ENCODE data around the gene BCDIN3D. TPM values are rescaled to one million over a fixed set of nuclear protein-coding genes. Genes with fewer than 3 reads are reported as not detected.

BCDIN3D gene
- total RNA-seq, 1 donor from 2014 or later: 3.3 TPM

GRCh38 chr12:49853671-49854070 lies 10.8 kb upstream of the BCDIN3D start:
- H3K27me3 Mint-ChIP-seq (ENCODE audit: low read depth): peaks cover 53% of the 10 kb centered on the region
- H3K4me1 Mint-ChIP-seq (ENCODE audit: low read depth): no peaks in the 10 kb centered on the region
- no peaks in the 10 kb centered on the region for H3K9me3 Mint-ChIP-seq (ENCODE audit: low read depth)
- no peak overlapping the region for H3K27ac Mint-ChIP-seq (ENCODE audit: unreplicated experiment)
- no peak for DNase-seq (ENCODE audit: low spot score)
- TF ChIP-seq CTCF (IDR thresholded peaks at IDR 0.05): no peak
- H3K4me3 Mint-ChIP-seq (ENCODE audit: unreplicated experiment): no peak overlapping the region
- H3K36me3 Mint-ChIP-seq (ENCODE audit: low read depth): no peaks in the 10 kb centered on the region

DNA sequence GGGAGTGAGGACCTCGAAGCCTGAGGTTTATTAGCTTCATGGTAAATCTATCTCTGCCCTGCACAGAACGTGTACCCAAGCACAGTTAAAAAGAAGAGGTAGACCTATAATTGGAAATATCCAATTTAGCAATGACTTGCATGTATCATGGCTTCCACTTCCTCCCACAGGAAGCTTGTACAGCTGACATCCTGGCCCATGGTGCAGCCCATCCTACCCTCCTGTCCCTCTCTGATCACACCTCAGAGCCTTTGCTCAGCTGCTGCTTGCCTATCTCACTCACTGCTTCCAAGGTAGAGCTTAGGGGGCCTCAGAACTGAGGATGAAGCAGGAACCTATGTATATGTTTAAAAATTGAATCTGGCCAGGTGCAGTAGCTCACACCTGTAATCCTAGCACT lies 4.3 kb upstream of the BCDIN3D start:
- Mint-ChIP-seq H3K36me3 (ENCODE audit: low read depth) (no peaks in the 10 kb centered on the region), H3K27me3 (ENCODE audit: low read depth) (peaks cover 30% of the 10 kb centered on the region), H3K4me3 (ENCODE audit: unreplicated experiment) (no peak overlapping the region), H3K9me3 (ENCODE audit: low read depth) (no peaks in the 10 kb centered on the region), H3K27ac (ENCODE audit: unreplicated experiment) (no peak overlapping the region), H3K4me1 (ENCODE audit: low read depth) (peaks cover 7% of the 10 kb centered on the region)
- no peak for TF ChIP-seq CTCF (IDR thresholded peaks at IDR 0.05)
- DNase-seq (ENCODE audit: low spot score): no peak

DNA sequence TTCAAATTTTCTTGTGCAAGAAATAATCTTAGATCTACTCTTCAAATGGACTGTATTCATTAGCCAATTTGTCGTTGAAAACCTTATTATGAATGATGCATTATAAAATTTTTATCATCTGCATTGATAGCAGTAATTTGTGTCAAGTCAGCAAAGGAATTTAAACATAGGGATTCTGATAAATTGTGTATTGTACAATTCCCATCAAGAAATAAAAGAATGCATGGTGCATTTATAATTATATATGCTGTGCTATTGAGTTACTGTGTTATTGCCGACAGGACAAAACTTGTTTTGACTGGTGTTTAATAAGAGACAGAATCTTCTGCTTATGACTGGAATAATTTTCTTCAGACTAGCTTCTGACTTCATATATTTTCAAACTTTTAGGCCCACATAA lies 3.1 kb upstream of the BCDIN3D start:
- Mint-ChIP-seq H3K4me3 (ENCODE audit: unreplicated experiment) (no peak overlapping the region), H3K9me3 (ENCODE audit: low read depth) (no peaks in the 10 kb centered on the region), H3K27ac (ENCODE audit: unreplicated experiment) (no peak overlapping the region), H3K27me3 (ENCODE audit: low read depth) (peaks cover 21% of the 10 kb centered on the region), H3K36me3 (ENCODE audit: low read depth) (no peaks in the 10 kb centered on the region), H3K4me1 (ENCODE audit: low read depth) (peaks cover 17% of the 10 kb centered on the region)
- no peak for TF ChIP-seq CTCF (IDR thresholded peaks at IDR 0.05)
- DNase-seq (ENCODE audit: low spot score): no peak

DNA sequence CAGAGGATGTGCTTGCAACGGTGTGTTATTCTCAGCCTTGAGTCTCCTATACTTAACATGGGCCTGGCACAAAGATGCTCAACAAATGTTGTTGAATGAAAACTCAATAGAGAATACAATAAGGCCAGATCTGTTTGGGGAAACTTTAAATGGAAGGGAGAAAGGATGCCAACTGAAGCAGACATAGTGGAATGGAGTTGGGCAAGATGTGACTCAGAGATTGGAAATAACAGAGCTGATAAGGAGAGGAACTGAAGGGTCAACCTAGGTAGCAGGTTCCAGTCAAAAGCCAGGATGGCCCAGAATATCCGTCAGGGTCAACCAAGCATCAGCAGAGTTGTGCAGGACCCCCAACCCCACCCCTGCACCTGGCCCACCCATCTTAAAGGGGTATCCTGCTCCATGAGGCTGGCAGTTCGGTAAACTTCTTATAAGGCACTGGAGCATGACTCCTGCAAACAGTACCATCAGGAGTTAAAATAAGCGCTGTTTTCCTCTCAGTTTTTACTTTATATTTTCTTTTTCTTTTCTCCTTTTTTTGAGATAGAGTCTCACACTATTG lies 1.1 kb upstream of the BCDIN3D start:
- TF ChIP-seq CTCF (IDR thresholded peaks at IDR 0.05): no peak
- Mint-ChIP-seq H3K27ac (ENCODE audit: unreplicated experiment) (no peak overlapping the region), H3K27me3 (ENCODE audit: low read depth) (peaks cover 9% of the 10 kb centered on the region), H3K36me3 (ENCODE audit: low read depth) (no peaks in the 10 kb centered on the region), H3K4me3 (ENCODE audit: unreplicated experiment) (no peak overlapping the region), H3K9me3 (ENCODE audit: low read depth) (no peaks in the 10 kb centered on the region), H3K4me1 (ENCODE audit: low read depth) (peaks cover 19% of the 10 kb centered on the region)
- no peak for DNase-seq (ENCODE audit: low spot score)

DNA sequence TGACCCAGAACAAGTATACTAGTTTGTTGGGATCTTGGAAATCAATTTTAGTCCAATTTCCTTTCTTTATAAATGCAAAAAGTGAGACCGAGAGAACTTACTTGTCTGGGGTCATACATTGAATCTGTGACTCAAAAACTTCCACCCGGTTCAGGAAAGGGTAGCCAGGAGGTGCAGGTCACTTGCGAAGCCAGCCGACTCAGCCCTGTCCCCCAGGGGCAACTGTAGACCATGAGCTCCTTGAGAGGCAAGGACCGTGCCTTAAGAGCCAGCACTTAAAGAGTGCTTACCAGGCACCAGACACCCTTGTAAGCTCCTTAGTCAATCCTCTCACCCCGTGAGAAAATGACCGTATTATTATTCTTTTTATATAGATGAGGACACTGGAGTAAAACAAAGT lies 505 bp upstream of the BCDIN3D start:
- no peak for DNase-seq (ENCODE audit: low spot score)
- Mint-ChIP-seq H3K27ac (ENCODE audit: unreplicated experiment) (peak overlapping the region; percentile 97), H3K4me1 (ENCODE audit: low read depth) (peaks cover 19% of the 10 kb centered on the region), H3K9me3 (ENCODE audit: low read depth) (no peaks in the 10 kb centered on the region), H3K4me3 (ENCODE audit: unreplicated experiment) (peak overlapping the region; percentile 94), H3K27me3 (ENCODE audit: low read depth) (peaks cover 4% of the 10 kb centered on the region), H3K36me3 (ENCODE audit: low read depth) (no peaks in the 10 kb centered on the region)
- no peak for TF ChIP-seq CTCF (IDR thresholded peaks at IDR 0.05)

Data from chondrocyte (in vitro differentiated cells).